Mucosa of descending colon (tissue), 3 donors: ENCODE results near the gene ZNF394. TPM values are rescaled to one million over a fixed set of nuclear protein-coding genes. Genes with fewer than 3 reads are reported as not detected.

Source experiments
- ATAC-seq: fragments of 200-7000 bp; cut with Tn5 transposase; one replicate; pipeline ENCODE4 v1.9.1; 2020; ENCODE audit warnings: mild to moderate bottlenecking, moderate library complexity
- DNase-seq, 3 donors: peaks; one replicate each; pipeline ENCODE4 v3.0.0-alpha.2; 2020
- H3K36me3 ChIP-seq: fragments of 200-600 bp; one replicate; pipeline ENCODE4 v1.8.0; 2021; ENCODE audit warnings: low read depth, mild to moderate bottlenecking
- H3K4me1 ChIP-seq: fragments of 200-600 bp; one replicate; pipeline ENCODE4 v1.8.0; 2021; ENCODE audit warnings: low read depth, mild to moderate bottlenecking
- H3K4me3 ChIP-seq: fragments of 200-600 bp; one replicate; pipeline ENCODE4 v1.8.0; 2021; ENCODE audit warnings: mild to moderate bottlenecking
- H3K9me3 ChIP-seq: fragments of 200-600 bp; one replicate; pipeline ENCODE4 v1.8.0; 2021; ENCODE audit warnings: mild to moderate bottlenecking
- CTCF ChIP-seq: fragments of 200-600 bp; IDR thresholded peaks from one replicate; pipeline ENCODE4 v1.8.0; 2022; ENCODE audit warnings: antibody characterized with exemption, mild to moderate bottlenecking
- intact Hi-C, 2 donors: fragments of 100-400 bp; cut with DNase I in 1 of 2; cut with micrococcal nuclease in 1 of 2; formaldehyde crosslinking; loops; one replicate each; pipeline versions ENCODE4 v1.11.0 to v1.11.1; 2022; cut with DNase I, micrococcal nuclease
- total RNA-seq, 3 donors: library from RNA; stranded (reverse); fragmentation: NEBNext Ultra II Directional in 2 of 3; extraction: Animal tissue kit (Norgen Biotek cat#: 25700) in 2 of 3; gene quantifications; one replicate each; pipeline versions ENCODE4 v1.2.1 to v1.2.4, GENCODE V29; 2021 to 2023
- donor health status: DM: no; HTN: no; CAD: no; lungs with moderate emphysema.
- donor health status: DM: no; HTN: no; CAD: no.
- donor health status: DM: no; HTN: yes; CAD: no.

The ZNF394 gene
- total RNA-seq, 3 donors from 2014 or later: 30.5 to 43.9 (median 36.5) TPM

GRCh38 chr7:99473315-99473596, 26.8 kb downstream of the ZNF394 start:
- Histone ChIP-seq H3K4me3 (peak overlapping the region; percentile 50), H3K9me3 (no peaks in the 10 kb centered on the region), H3K36me3 (no peaks in the 10 kb centered on the region), H3K4me1 (peaks cover 12% of the 10 kb centered on the region)
- ATAC-seq (peak; percentile 69), DNase-seq (peak in 1 of 3 donors; percentile 55)
- no peak for TF ChIP-seq CTCF
- intact Hi-C loops: no loop called here

- intact Hi-C loops: no loop called here
- Histone ChIP-seq H3K4me1 (peaks cover 12% of the 10 kb centered on the region), H3K9me3 (no peaks in the 10 kb centered on the region), H3K36me3 (no peaks in the 10 kb centered on the region), H3K4me3 (peak within 1 kb of the TSS; percentile 50)
- no peak for TF ChIP-seq CTCF
- peak; percentile 98 to 99 (median 99) for DNase-seq
- ATAC-seq: peak; percentile 96
Measured at GRCh38 chr7:99472561-99473314, 27.3 kb downstream of the ZNF394 start, which contains the start of gene ZNF789. Gene ZNF789, plus strand, starts transcription at chr7:99472890. Its CDS starts 3,567 bp downstream, at chr7:99476457.

GRCh38 chr7:99469381-99470065, 30.6 kb downstream of the ZNF394 start:
- TF ChIP-seq CTCF: no peak
- ATAC-seq (no peak), DNase-seq (peak in 1 of 3 donors; percentile 20)
- intact Hi-C loops: no loop called here
- H3K36me3 ChIP-seq: no peaks in the 10 kb centered on the region
- H3K9me3 ChIP-seq: no peaks in the 10 kb centered on the region
- peaks cover 18% of the 10 kb centered on the region for H3K4me1 ChIP-seq
- H3K4me3 ChIP-seq: no peak overlapping the region

GRCh38 chr7:99468336-99468918, 31.7 kb downstream of the ZNF394 start:
- intact Hi-C loops: no loop called here
- no peak for ATAC-seq
- no peak for TF ChIP-seq CTCF
- Histone ChIP-seq H3K36me3 (no peaks in the 10 kb centered on the region), H3K4me3 (no peak overlapping the region), H3K9me3 (no peaks in the 10 kb centered on the region), H3K4me1 (peaks cover 21% of the 10 kb centered on the region)
- DNase-seq: peak in 2 of 3 donors; percentile 27 to 51

GRCh38 chr7:99465421-99465768, 34.7 kb downstream of the ZNF394 start:
- H3K4me3 ChIP-seq: peak overlapping the region; percentile 88
- peaks cover 22% of the 10 kb centered on the region for H3K4me1 ChIP-seq
- no peak for TF ChIP-seq CTCF
- intact Hi-C loops: no loop called here
- ATAC-seq (peak; percentile 42), DNase-seq (no peak)
- no peaks in the 10 kb centered on the region for H3K9me3 ChIP-seq
- H3K36me3 ChIP-seq: no peaks in the 10 kb centered on the region
